Astrocyte (in vitro differentiated cells and primary cell): ENCODE data around the gene XCL1. TPM values are rescaled to one million over a fixed set of nuclear protein-coding genes. Genes with fewer than 3 reads are reported as not detected.

ENCODE experiments used
- DNase-seq: peaks from one replicate; pipeline ENCODE4 v3.0.0-alpha.2; 2010; ENCODE audit warnings: low read depth
- FAIRE-seq: peaks from 2 replicates; lab custom pipeline; 2011; peaks lifted over from hg19 to GRCh38; lab: Jason Lieb, UNC
- H2AFZ ChIP-seq: 2 replicates; pipeline ENCODE4 v1.6.0; 2012; ENCODE audit warnings: low read depth, low read length, inconsistent platforms
- H3K27ac ChIP-seq: 2 replicates; pipeline ENCODE4 v1.5.1; 2011; ENCODE audit warnings: low read depth, low read length, inconsistent platforms
- H3K27me3 ChIP-seq: 2 replicates; pipeline ENCODE4 v1.6.0; 2011; ENCODE audit warnings: low read length, inconsistent platforms; ENCODE audit not compliant: insufficient read depth
- H3K36me3 ChIP-seq: 2 replicates; pipeline ENCODE4 v1.5.1; 2011; ENCODE audit warnings: low read length, inconsistent platforms; ENCODE audit not compliant: insufficient read depth
- H3K4me1 ChIP-seq: 2 replicates; pipeline ENCODE4 v1.5.1; 2011; ENCODE audit warnings: low read length, inconsistent platforms; ENCODE audit not compliant: insufficient read depth
- H3K4me2 ChIP-seq: 2 replicates; pipeline ENCODE4 v1.6.0; 2012; ENCODE audit warnings: low read length, inconsistent platforms
- H3K4me3 ChIP-seq: 2 replicates; pipeline ENCODE4 v1.5.1; 2011; ENCODE audit warnings: low read depth, mild to moderate bottlenecking, low read length, inconsistent platforms; ENCODE audit not compliant: insufficient read depth
- H3K79me2 ChIP-seq: 2 replicates; pipeline ENCODE4 v1.6.0; 2012; ENCODE audit warnings: mild to moderate bottlenecking, low read length, inconsistent platforms; ENCODE audit not compliant: insufficient read depth
- H3K9ac ChIP-seq: 2 replicates; pipeline ENCODE4 v1.6.0; 2012; ENCODE audit warnings: mild to moderate bottlenecking, low read length, inconsistent platforms
- H3K9me3 ChIP-seq: 2 replicates; pipeline ENCODE4 v1.5.1; 2012; ENCODE audit warnings: low read depth, mild to moderate bottlenecking, low read length, inconsistent platforms; ENCODE audit not compliant: insufficient read depth
- H4K20me1 ChIP-seq: 2 replicates; pipeline ENCODE4 v1.6.0; 2012; ENCODE audit warnings: low read length, inconsistent platforms; ENCODE audit not compliant: insufficient read depth
- H3K27ac Mint-ChIP-seq: one replicate; pipeline ENCODE4 v1.8.0; 2021; ENCODE audit warnings: mild to moderate bottlenecking, mixed read lengths; ENCODE audit not compliant: unreplicated experiment
- H3K27me3 Mint-ChIP-seq: one replicate; pipeline ENCODE4 v1.8.0; 2021; ENCODE audit warnings: low read depth, mixed read lengths; ENCODE audit not compliant: unreplicated experiment
- H3K36me3 Mint-ChIP-seq: one replicate; pipeline ENCODE4 v1.8.0; 2021; ENCODE audit warnings: low read depth, mixed read lengths; ENCODE audit not compliant: unreplicated experiment
- H3K4me1 Mint-ChIP-seq: one replicate; pipeline ENCODE4 v1.8.0; 2021; ENCODE audit warnings: low read depth, mixed read lengths; ENCODE audit not compliant: unreplicated experiment
- H3K4me3 Mint-ChIP-seq: one replicate; pipeline ENCODE4 v1.8.0; 2021; ENCODE audit warnings: mild to moderate bottlenecking, moderate library complexity, mixed read lengths; ENCODE audit not compliant: unreplicated experiment
- H3K9me3 Mint-ChIP-seq: one replicate; pipeline ENCODE4 v1.8.0; 2021; ENCODE audit warnings: mild to moderate bottlenecking, mixed read lengths; ENCODE audit not compliant: unreplicated experiment
- EZH2 ChIP-seq: IDR thresholded peaks from 2 replicates; pipeline ENCODE4 v1.6.1; 2012; ENCODE audit warnings: mild to moderate bottlenecking, low read length, inconsistent platforms; ENCODE audit not compliant: insufficient read depth
- total RNA-seq: library from RNA; stranded (reverse); gene quantifications from 2 replicates; pipeline ENCODE4 v1.2.1, GENCODE V29; 2021
- TF ChIP-seq, protein P1 (sequence below): IDR thresholded peaks from 2 replicates; pipeline ENCODE4 v1.5.1; 2011; ENCODE audit warnings: low read depth, mild to moderate bottlenecking, inconsistent platforms, low read length, moderate library complexity; ENCODE audit not compliant: insufficient read depth

The XCL1 gene
- total RNA-seq, 1 donor from 2014 or later = not detected

DNA sequence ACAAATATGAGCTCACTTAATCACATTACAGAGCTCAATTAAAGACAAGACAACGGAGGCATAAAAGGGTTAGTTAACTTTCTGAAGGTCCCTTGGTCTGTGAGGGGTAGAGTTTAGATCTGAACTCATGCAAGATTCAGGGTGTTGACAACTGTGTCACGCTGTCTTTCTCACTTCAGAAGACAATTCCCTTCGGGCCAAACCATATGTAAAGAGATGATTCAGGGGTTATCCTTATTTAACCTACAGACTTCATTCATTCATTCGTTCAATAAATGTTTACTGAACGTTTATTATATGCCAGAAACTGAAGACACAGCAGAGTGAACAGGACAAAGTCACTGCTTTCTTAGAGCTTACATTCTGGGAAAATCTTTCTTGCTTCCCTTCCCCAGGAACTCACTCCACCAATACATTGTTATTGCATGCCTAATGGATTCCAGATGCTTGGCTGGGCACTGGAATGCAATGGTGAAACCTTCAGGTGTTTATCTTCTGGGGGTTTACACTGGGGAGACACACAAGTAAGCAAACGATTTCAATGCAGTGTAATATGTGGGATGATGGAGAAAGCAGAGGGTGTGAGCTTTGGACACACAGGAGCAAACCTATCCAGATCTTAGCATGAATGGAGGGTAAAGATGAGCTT lies 6.4 kb downstream of the XCL1 start:
- no peaks in the 10 kb centered on the region for H3K79me2 ChIP-seq
- no peak overlapping the region for H3K9ac ChIP-seq
- TF ChIP-seq EZH2 = no peak
- TF ChIP-seq, protein P1, sequence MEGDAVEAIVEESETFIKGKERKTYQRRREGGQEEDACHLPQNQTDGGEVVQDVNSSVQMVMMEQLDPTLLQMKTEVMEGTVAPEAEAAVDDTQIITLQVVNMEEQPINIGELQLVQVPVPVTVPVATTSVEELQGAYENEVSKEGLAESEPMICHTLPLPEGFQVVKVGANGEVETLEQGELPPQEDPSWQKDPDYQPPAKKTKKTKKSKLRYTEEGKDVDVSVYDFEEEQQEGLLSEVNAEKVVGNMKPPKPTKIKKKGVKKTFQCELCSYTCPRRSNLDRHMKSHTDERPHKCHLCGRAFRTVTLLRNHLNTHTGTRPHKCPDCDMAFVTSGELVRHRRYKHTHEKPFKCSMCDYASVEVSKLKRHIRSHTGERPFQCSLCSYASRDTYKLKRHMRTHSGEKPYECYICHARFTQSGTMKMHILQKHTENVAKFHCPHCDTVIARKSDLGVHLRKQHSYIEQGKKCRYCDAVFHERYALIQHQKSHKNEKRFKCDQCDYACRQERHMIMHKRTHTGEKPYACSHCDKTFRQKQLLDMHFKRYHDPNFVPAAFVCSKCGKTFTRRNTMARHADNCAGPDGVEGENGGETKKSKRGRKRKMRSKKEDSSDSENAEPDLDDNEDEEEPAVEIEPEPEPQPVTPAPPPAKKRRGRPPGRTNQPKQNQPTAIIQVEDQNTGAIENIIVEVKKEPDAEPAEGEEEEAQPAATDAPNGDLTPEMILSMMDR = no peak
- DNase-seq = peak; percentile 56
- FAIRE-seq = no peak
- H3K36me3 Mint-ChIP-seq = no peaks in the 10 kb centered on the region
- no peaks in the 10 kb centered on the region for H3K9me3 Mint-ChIP-seq
- no peaks in the 10 kb centered on the region for H3K9me3 ChIP-seq
- no peak overlapping the region for H3K4me3 Mint-ChIP-seq
- H3K4me1 Mint-ChIP-seq = peaks cover 8% of the 10 kb centered on the region
- peaks cover 15% of the 10 kb centered on the region for H3K4me1 ChIP-seq
- no peaks in the 10 kb centered on the region for H3K36me3 ChIP-seq
- H3K27ac ChIP-seq = no peak overlapping the region
- H3K27ac Mint-ChIP-seq = no peak overlapping the region
- H2AFZ ChIP-seq = no peak overlapping the region
- H3K27me3 Mint-ChIP-seq = no peaks in the 10 kb centered on the region
- H4K20me1 ChIP-seq = no peaks in the 10 kb centered on the region
- H3K27me3 ChIP-seq = no peaks in the 10 kb centered on the region
- peak overlapping the region; percentile 12 for H3K4me2 ChIP-seq
- H3K4me3 ChIP-seq = no peak overlapping the region

DNA sequence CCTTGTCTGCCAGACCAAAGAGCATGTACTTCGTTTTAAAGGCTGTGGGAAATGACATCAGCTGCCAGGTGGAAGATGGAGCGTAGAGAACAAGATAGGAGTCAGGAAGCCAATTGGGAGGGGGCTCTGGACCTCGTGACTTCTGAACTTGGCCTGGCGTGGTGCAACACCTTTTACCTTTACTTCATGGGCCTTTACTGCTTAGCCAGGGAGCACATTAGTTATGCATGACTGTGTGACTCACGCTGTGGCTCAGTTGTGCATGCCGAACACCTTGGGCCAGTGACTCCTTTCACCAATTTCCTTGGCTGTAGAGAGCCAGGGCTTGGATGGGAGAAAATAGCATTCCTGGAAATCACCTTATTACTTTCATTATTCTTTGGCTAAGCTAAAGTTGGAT lies 7.2 kb downstream of the XCL1 start:
- no peak overlapping the region for H3K9ac ChIP-seq
- Mint-ChIP-seq H3K4me3 (no peak overlapping the region), H3K9me3 (no peaks in the 10 kb centered on the region), H3K36me3 (no peaks in the 10 kb centered on the region), H3K27me3 (no peaks in the 10 kb centered on the region), H3K27ac (no peak overlapping the region), H3K4me1 (peaks cover 8% of the 10 kb centered on the region)
- H3K4me2 ChIP-seq = no peak overlapping the region
- H2AFZ ChIP-seq = no peak overlapping the region
- peaks cover 15% of the 10 kb centered on the region for H3K4me1 ChIP-seq
- no peak for FAIRE-seq
- H3K4me3 ChIP-seq = no peak overlapping the region
- TF ChIP-seq, protein P1 = no peak
- no peak for TF ChIP-seq EZH2
- no peaks in the 10 kb centered on the region for H3K9me3 ChIP-seq
- no peak overlapping the region for H3K27ac ChIP-seq
- H3K36me3 ChIP-seq = no peaks in the 10 kb centered on the region
- no peaks in the 10 kb centered on the region for H3K27me3 ChIP-seq
- DNase-seq = peak; percentile 47
- no peaks in the 10 kb centered on the region for H3K79me2 ChIP-seq
- H4K20me1 ChIP-seq = no peaks in the 10 kb centered on the region

DNA sequence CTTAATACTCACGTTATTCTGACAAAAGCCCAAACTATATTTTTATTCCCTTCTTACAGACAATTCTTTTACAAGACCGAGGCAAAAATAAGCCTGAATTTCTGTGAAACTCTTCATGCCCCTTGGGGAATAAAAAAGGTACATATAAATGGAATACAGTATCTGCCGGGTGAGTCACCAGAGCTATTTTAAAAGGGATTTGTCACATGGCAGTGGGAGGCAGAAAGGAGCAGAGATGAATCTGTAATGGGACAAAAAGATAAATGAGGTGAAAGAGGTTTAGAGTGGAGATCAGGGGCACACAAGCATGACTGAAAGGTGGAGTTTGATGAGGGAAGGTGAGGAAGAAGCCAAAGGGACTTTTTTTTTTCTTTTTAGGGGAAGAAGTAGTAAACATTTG lies 8.8 kb downstream of the XCL1 start:
- Mint-ChIP-seq H3K4me3 (no peak overlapping the region), H3K9me3 (no peaks in the 10 kb centered on the region), H3K27me3 (no peaks in the 10 kb centered on the region), H3K27ac (no peak overlapping the region), H3K4me1 (peaks cover 8% of the 10 kb centered on the region), H3K36me3 (no peaks in the 10 kb centered on the region)
- no peaks in the 10 kb centered on the region for H4K20me1 ChIP-seq
- TF ChIP-seq, protein P1 = no peak
- TF ChIP-seq EZH2 = no peak
- no peaks in the 10 kb centered on the region for H3K79me2 ChIP-seq
- H3K4me2 ChIP-seq = peak overlapping the region; percentile 18
- H3K4me3 ChIP-seq = no peak overlapping the region
- H3K9me3 ChIP-seq = no peaks in the 10 kb centered on the region
- no peaks in the 10 kb centered on the region for H3K27me3 ChIP-seq
- H3K36me3 ChIP-seq = no peaks in the 10 kb centered on the region
- no peak overlapping the region for H3K27ac ChIP-seq
- DNase-seq = peak; percentile 54
- no peak overlapping the region for H2AFZ ChIP-seq
- peaks cover 15% of the 10 kb centered on the region for H3K4me1 ChIP-seq
- no peak overlapping the region for H3K9ac ChIP-seq
- FAIRE-seq = no peak
